Stimulated activated CD4-positive, alpha-beta T cell treated with anti-CD3 and anti-CD28 coated beads, TNF-alpha, amount 100 ng/mL, for 1 hour (primary cell): ENCODE data around the gene SLC38A11.

Source experiments
- DNase-seq, 3 donors: peaks; one replicate each; pipeline ENCODE4 v3.0.0-alpha.2; 2020; ENCODE audit warnings: low read depth in 3 of 3, low spot score in 1 of 3

The SLC38A11 gene

GRCh38 chr2:164846276-164846675 lies 109.0 kb downstream of the SLC38A11 start:
- no peak for DNase-seq
